GM12801 (cell line): ENCODE measurements around the gene UCHL1.

Experiments used
- TF ChIP-seq, protein P1 (sequence below): IDR thresholded peaks from one replicate; pipeline ENCODE4 v1.5.1; 2011; ENCODE audit warnings: control low read depth; ENCODE audit not compliant: insufficient read length; ENCODE audit errors: extremely low read depth

UCHL1 gene

DNA sequence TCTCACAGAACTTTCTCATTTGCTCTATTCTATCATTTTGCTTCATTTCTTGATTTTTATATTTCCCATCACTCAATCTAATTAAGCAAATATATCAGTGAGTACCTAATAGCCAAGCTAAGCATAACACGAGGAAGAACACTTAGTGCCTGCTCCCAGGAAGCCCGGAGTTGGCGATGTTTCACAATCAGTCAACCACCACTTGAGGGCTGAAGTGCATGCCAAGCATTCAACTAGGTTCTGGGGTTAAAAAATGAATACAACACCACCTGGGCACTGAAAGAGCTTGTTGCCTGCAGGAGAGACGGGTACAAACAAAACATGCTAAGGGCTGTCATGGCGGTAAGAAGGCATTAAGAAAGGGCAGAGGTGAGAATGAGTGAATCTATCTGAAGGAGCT lies 47.5 kb downstream of the UCHL1 start:
- TF ChIP-seq, protein P1, sequence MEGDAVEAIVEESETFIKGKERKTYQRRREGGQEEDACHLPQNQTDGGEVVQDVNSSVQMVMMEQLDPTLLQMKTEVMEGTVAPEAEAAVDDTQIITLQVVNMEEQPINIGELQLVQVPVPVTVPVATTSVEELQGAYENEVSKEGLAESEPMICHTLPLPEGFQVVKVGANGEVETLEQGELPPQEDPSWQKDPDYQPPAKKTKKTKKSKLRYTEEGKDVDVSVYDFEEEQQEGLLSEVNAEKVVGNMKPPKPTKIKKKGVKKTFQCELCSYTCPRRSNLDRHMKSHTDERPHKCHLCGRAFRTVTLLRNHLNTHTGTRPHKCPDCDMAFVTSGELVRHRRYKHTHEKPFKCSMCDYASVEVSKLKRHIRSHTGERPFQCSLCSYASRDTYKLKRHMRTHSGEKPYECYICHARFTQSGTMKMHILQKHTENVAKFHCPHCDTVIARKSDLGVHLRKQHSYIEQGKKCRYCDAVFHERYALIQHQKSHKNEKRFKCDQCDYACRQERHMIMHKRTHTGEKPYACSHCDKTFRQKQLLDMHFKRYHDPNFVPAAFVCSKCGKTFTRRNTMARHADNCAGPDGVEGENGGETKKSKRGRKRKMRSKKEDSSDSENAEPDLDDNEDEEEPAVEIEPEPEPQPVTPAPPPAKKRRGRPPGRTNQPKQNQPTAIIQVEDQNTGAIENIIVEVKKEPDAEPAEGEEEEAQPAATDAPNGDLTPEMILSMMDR = no peak

DNA sequence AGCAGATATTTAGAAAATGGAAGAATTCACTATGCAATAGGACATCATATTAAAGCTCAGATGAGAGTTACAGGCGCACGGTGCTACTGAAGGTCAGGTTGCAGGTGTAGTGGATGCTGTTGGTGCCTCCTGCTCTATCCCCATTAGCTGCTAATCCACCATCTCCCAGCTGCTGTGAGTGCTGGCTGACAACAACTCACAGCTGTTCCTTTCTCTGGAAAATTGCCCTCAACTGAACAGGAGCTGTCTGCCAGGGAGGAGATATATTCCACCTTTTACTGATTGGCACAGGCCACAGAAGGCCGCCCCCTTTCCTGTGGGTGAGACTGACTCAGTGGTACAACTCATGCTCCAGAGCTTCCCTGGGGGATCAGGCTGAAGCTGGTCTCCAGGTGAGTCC lies 48.7 kb downstream of the UCHL1 start:
- TF ChIP-seq, protein P1 = no peak

DNA sequence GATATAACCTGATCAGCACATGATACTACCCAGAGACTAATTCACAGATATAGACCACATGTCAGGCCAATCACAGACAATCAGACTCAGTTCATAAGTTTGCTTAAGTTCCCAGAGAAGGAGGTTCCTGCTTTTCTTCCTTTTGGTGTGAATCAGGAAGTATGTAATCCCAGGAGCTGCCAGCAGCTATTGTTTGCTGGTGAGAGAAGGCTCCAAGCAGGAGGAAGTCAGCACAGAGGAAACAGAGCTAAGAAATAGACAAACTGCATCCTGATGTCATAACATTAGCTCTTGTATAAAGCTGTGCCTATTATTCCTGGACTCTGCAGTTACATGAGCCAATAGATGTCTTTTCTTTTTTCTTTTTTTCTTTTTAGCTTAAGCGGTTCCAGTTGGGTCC lies 50.9 kb downstream of the UCHL1 start:
- TF ChIP-seq, protein P1 = no peak

DNA sequence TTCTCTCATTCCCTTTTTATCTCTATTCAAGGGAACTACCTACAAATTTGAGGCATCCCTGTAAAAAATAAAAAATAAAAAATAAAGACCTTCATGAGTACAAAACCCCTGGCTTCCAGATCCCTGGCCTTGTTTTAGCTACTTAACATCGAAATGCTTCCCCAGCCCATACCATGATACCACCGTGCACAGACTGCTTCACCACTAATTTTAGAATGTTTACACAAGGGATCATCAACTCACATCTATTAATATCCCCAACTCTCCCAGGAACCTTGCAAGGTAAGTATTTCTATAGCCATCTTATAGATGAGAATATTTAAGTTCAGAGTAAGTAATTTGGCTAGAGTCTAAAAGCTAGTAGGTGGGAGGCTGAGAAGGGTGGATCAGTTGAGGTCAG lies 51.7 kb downstream of the UCHL1 start:
- TF ChIP-seq, protein P1 = no peak

DNA sequence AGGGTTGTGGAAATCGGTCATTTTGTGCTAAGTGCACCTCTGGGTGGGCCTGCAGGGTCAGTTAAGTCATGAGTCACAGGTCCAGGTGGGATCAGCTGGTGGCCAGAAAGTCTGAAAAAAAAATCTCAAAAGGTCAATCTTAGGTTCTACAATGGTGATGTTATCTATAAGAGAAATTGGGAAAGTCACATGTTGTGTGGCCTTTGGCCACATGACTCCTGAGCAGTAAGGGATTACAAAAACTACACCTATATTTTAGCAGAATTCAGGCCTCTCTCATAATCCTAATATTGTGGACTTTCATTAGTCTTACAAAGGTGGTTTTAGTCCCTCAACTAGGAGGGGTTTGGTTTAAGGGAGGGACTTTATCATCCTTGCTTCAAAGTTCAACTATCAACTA lies 59.1 kb downstream of the UCHL1 start:
- TF ChIP-seq, protein P1 = no peak
